Liver (tissue), 9 donors: ENCODE results near the gene MARCHF3. TPM values are rescaled to one million over a fixed set of nuclear protein-coding genes. Genes with fewer than 3 reads are reported as not detected.

ENCODE experiments used
- DNase-seq: peaks from one replicate; pipeline ENCODE4 v3.0.0-alpha.2; 2017; ENCODE audit warnings: low spot score
- H3K27ac ChIP-seq, 2 donors: one replicate each; pipeline ENCODE4 v1.7.0; 2013; ENCODE audit warnings: inconsistent platforms in 2 of 2, low read length in 2 of 2, control low read depth in 1 of 2, low read depth in 1 of 2, mild to moderate bottlenecking in 1 of 2
- H3K27me3 ChIP-seq, 4 donors: one replicate each; pipeline versions ENCODE4 v1.6.1 to v1.7.0; 2013; ENCODE audit warnings: low read length in 3 of 4, inconsistent platforms in 1 of 4, mild to moderate bottlenecking in 1 of 4, moderate library complexity in 1 of 4; ENCODE audit not compliant: control insufficient read depth in 4 of 4, insufficient read depth in 4 of 4
- H3K36me3 ChIP-seq, 4 donors: one replicate each; pipeline versions ENCODE4 v1.6.1 to v1.7.0; 2013; ENCODE audit warnings: low read length in 3 of 4, mild to moderate bottlenecking in 3 of 4, low read depth in 1 of 4, moderate library complexity in 1 of 4; ENCODE audit not compliant: control insufficient read depth in 4 of 4, insufficient read depth in 3 of 4
- H3K4me1 ChIP-seq, 4 donors: one replicate each; pipeline versions ENCODE4 v1.6.1 to v1.7.0; 2013; ENCODE audit warnings: low read length in 3 of 4, mild to moderate bottlenecking in 3 of 4, moderate library complexity in 1 of 4; ENCODE audit not compliant: control insufficient read depth in 4 of 4, insufficient read depth in 4 of 4
- H3K4me3 ChIP-seq, 3 donors: one replicate each; pipeline versions ENCODE4 v1.6.1 to v1.7.0; 2013; ENCODE audit warnings: low read length in 3 of 3, control low read depth in 1 of 3, low read depth in 1 of 3, mild to moderate bottlenecking in 1 of 3
- H3K9ac ChIP-seq, 2 donors: one replicate each; pipeline ENCODE4 v1.7.0; 2013; ENCODE audit warnings: low read length in 2 of 2, mild to moderate bottlenecking in 2 of 2, moderate library complexity in 2 of 2, control low read depth in 1 of 2, low read depth in 1 of 2
- H3K9me3 ChIP-seq, 4 donors: one replicate each; pipeline versions ENCODE4 v1.6.1 to v1.7.0; 2013; ENCODE audit warnings: low read length in 3 of 4; ENCODE audit not compliant: control insufficient read depth in 4 of 4
- ATF3 ChIP-seq: IDR thresholded peaks from 2 replicates; pipeline ENCODE4 v1.6.1; 2016; ENCODE audit warnings: antibody characterized with exemption
- CTCF ChIP-seq: fragments of 150-350 bp; IDR thresholded peaks from 2 replicates; pipeline ENCODE4 v1.5.1; 2017; ENCODE audit warnings: improper control_type of control experiment, low read depth, low read length; ENCODE audit not compliant: missing input control
- EGR1 ChIP-seq, 2 donors: IDR thresholded peaks; 2 replicates each; pipeline ENCODE4 v1.6.1; 2016 to 2018; ENCODE audit warnings: antibody characterized with exemption in 2 of 2, low read depth in 2 of 2
- FOXA2 ChIP-seq: IDR thresholded peaks from 2 replicates; pipeline ENCODE4 v1.6.1; 2016; ENCODE audit warnings: antibody characterized with exemption
- HNF4A ChIP-seq, 2 donors: conservative IDR thresholded peaks; 2 replicates each; pipeline ENCODE4 v1.6.1; 2016; ENCODE audit warnings: antibody characterized with exemption in 2 of 2, mild to moderate bottlenecking in 2 of 2
- HNF4G ChIP-seq: IDR thresholded peaks from 2 replicates; pipeline ENCODE4 v1.6.1; 2016; ENCODE audit warnings: antibody characterized with exemption
- JUND ChIP-seq, 2 donors: IDR thresholded peaks; 2 replicates each; pipeline ENCODE4 v1.6.1; 2016; ENCODE audit warnings: antibody characterized with exemption in 2 of 2
- NR2F2 ChIP-seq: IDR thresholded peaks from 2 replicates; pipeline ENCODE4 v1.6.1; 2016; ENCODE audit warnings: antibody characterized with exemption
- RXRA ChIP-seq, 2 donors: IDR thresholded peaks; 2 replicates each; pipeline ENCODE4 v1.6.1; 2017 to 2018; ENCODE audit warnings: antibody characterized with exemption in 2 of 2, mild to moderate bottlenecking in 1 of 2
- YY1 ChIP-seq: IDR thresholded peaks from 2 replicates; pipeline ENCODE4 v1.6.1; 2016; ENCODE audit warnings: antibody characterized with exemption, mild to moderate bottlenecking
- ZBTB33 ChIP-seq: IDR thresholded peaks from 2 replicates; pipeline ENCODE4 v1.6.1; 2016; ENCODE audit warnings: antibody characterized with exemption
- WGBS: extraction: QIAGEN DNeasy Blood & Tissue Kit; methylation state at CpG from one replicate; pipeline ENCODE4 v1.1.7; 2013; 5-methylcytosine and 5-hydroxymethylcytosine counted together
- polyA plus RNA-seq, 2 donors: library from polyadenylated mRNA; stranded (reverse) in 1 of 2; unstranded in 1 of 2; fragments of 200-250 nt in 1 of 2; fragments of >200 nt in 1 of 2; fragmentation: Nextera tagmentation in 1 of 2; extraction: Ambion mirVana in 1 of 2; gene quantifications; one replicate each; pipeline versions ENCODE4 v1.2.1 to v1.2.3, GENCODE V29; 2013 to 2015
- total RNA-seq, 2 donors: library from RNA; depleted of rRNA; stranded (reverse); fragments of >200 nt; gene quantifications; one replicate each; pipeline ENCODE4 v1.2.3, GENCODE V29; 2014
- donor health status: healthy.
- donor health status: healthy.
- donor health status: healthy.
- donor health status: healthy.
- donor health status: healthy.

The MARCHF3 gene
- total and polyA plus RNA-seq, 4 donors = 0.93 to 51.0 (median 1.4) TPM

- TF ChIP-seq RXRA (IDR thresholded peaks at IDR 0.05) (no peak), CTCF (no peak)
Measured at GRCh38 chr5:126877602-126878001, 152.8 kb downstream of the MARCHF3 start (continued).

- Histone ChIP-seq H3K27ac (no peak overlapping the region), H3K9ac (no peak overlapping the region), H3K36me3 (peaks cover 0 to 1% (median 0%) of the 10 kb centered on the region in 4 donors), H3K9me3 (no peaks in the 10 kb centered on the region), H3K27me3 (no peaks in the 10 kb centered on the region), H3K4me1 (no peaks in the 10 kb centered on the region), H3K4me3 (no peak overlapping the region)
- WGBS = 75% methylated on average over 13 of the region's 13 CpGs
- TF ChIP-seq HNF4A (conservative IDR thresholded peaks at IDR 0.05) = no peak
- no peak for DNase-seq
Measured at GRCh38 chr5:126875303-126875785, 155.0 kb downstream of the MARCHF3 start.

GRCh38 chr5:126872561-126873354, 157.6 kb downstream of the MARCHF3 start:
- WGBS = 95% methylated on average over 11 of the region's 11 CpGs

More at GRCh38 chr5:126872561-126873354, 157.6 kb downstream of the MARCHF3 start:
- no peaks in the 10 kb centered on the region for H3K9me3 ChIP-seq
- no peaks in the 10 kb centered on the region for H3K4me1 ChIP-seq
- no peak overlapping the region for H3K4me3 ChIP-seq
- no peak overlapping the region for H3K27ac ChIP-seq
- H3K9ac ChIP-seq = no peak overlapping the region
- no peaks in the 10 kb centered on the region for H3K27me3 ChIP-seq
- no peak for DNase-seq
- H3K36me3 ChIP-seq = no peaks in the 10 kb centered on the region
- no peak for TF ChIP-seq ZBTB33
- TF ChIP-seq RXRA (IDR thresholded peaks at IDR 0.05) = no peak
- TF ChIP-seq JUND (IDR thresholded peaks at IDR 0.05) = no peak
- TF ChIP-seq NR2F2 = no peak
- TF ChIP-seq FOXA2 = no peak
- TF ChIP-seq EGR1 (IDR thresholded peaks at IDR 0.05; ENCODE audit: low read depth in 2 of 2) = no peak
- no peak for TF ChIP-seq ATF3
- no peak for TF ChIP-seq YY1
- TF ChIP-seq HNF4G = no peak
